Stimulated activated CD4-positive, alpha-beta T cell treated with anti-CD3 and anti-CD28 coated beads, TNF-alpha, amount 100 ng/mL, for 1 hour (primary cell): ENCODE measurements around the gene FNIP2.
"Not testable (repeated sequence)": the region's sequence is repeated elsewhere in the genome, so short reads cannot be mapped to it uniquely, and the experiment has no call there.

ENCODE experiments used
- DNase-seq, 3 donors: peaks; one replicate each; pipeline ENCODE4 v3.0.0-alpha.2; 2020; ENCODE audit warnings: low read depth in 3 of 3, low spot score in 1 of 3

The FNIP2 gene

DNA sequence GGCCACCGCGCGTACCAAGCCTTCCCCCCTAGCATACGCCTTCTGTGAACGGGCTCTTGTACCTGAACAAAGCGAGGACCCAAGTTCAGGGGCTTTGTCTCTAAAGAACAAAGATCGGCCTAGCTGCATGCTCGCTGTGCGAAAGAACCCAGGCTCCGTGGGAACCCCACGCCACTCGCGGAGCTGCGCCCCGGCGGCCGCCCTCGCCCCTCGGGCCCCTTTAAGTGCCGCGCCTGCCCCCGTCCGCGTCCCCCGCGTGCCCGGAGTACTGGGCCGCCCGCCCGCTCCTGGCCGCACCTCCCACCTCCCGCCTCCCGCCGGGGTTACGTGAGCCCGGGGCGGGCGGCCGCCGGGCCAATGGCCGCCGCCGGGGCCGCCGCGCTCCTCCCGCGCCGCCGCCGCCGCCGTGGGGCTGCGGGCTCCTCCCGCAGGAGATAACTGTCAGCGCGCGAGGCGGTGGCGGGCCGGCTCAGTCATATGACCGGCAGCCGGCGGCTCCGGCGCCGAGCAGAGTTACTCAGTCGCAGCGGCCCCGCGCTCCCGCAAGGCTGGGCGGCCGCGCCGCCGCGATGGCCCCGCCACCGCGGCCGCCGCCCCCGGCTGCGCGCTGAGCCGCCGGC lies at the start of gene FNIP2:
TSS of gene FNIP2 (plus strand) at position 472 of the 620 bp plus-strand sequence. CDS start 187 bp downstream, outside the sequence.
- DNase-seq = peak; percentile 15 to 41 (median 36)

DNA sequence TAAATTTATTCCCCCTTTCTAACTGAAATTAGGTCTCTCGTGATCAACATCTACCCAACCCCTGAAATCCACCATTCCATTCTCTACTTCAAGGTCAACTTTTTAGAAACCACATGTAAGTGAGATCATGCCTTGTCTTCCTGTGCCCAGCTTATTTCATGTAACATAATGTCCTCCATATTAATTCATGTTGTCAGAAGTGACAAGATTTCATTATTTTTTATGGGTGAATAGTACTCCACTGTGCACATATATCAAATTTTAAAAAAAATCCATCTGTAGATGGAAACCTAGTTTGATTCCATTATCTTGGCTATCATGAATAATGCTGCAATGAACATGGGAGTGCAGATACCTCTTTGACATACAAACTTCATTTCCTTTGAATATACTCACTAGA lies 47.1 kb upstream of the FNIP2 start:
- DNase-seq = no peak

- DNase-seq = no peak
These were observed 46.4 kb upstream of the FNIP2 start for GRCh38 chr4:158722291-158722916.

DNA sequence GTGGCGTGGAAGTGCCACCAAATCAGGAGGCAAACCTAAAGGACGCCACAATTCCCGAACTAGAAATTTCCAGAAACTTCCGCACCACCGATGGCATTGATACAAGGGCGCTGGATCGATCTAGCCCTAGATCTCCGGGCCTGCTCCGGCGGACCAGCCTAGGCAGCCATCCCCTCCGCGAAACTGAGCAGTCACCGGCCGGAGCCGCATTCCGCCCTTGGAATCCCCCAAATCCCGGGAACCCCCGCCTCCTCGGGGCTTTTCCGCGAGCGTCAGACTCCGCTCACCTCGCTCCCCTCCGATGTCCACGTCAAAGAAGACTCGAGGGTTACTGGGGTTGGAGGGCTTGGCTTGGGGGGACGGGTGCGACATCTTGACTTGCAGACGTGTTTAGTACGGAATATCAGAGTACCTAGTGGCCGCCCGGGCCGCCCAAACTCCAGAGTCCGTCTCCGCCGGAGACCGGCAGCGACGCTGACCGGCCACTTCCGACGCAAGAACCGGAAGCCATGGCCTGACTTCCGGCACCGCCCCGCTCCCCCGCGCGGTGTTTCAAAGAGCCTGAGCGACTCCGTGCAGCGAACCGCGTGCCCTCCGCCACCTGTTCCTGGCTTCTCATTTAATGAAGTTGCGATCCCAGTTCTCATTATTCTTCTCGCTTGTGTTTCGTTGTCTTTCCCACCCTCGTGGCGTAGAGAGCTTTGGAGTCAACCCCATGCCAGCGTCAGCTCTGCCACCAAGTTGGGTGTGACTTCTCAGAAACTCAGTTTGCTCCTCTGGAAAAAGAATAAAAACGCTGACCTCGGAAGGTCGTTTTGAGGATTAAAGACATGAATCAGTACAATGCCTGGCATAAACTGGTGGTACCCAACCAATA lies 45.7 kb upstream of the FNIP2 start, which contains the start of gene PPID:
TSS of gene PPID (minus strand) at position 480 of the 877 bp plus-strand sequence. CDS start at position 372, 108 bp downstream.
- DNase-seq = peak; percentile 46 to 76 (median 56)

DNA sequence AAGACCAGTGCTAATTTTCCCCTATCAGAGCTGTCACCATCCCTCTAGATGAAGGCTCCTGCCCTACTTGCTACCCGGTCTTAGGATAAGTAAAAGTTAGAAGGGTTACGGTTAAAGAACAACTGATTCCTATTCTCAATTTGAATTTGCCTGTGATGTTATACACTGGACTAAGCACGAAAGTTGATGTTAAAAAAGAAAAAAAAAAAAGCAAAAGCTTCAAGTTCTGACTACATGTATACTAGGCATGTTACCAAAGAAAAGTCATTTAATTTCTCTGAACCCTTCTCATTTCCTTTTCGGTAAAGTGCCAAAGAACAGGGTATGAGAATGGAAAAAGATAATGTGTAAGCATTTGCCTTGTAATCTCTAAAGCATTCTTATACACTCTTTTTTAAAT lies 44.2 kb upstream of the FNIP2 start:
- no peak for DNase-seq

- no peak for DNase-seq
These were observed 42.2 kb upstream of the FNIP2 start for GRCh38 chr4:158726633-158727032.

GRCh38 chr4:158728236-158728635 lies 40.6 kb upstream of the FNIP2 start:
- DNase-seq = no peak

- peak in 2 of 3 donors; percentile 12 to 14 for DNase-seq
These were observed 38.9 kb upstream of the FNIP2 start for GRCh38 chr4:158729716-158730559.

DNA sequence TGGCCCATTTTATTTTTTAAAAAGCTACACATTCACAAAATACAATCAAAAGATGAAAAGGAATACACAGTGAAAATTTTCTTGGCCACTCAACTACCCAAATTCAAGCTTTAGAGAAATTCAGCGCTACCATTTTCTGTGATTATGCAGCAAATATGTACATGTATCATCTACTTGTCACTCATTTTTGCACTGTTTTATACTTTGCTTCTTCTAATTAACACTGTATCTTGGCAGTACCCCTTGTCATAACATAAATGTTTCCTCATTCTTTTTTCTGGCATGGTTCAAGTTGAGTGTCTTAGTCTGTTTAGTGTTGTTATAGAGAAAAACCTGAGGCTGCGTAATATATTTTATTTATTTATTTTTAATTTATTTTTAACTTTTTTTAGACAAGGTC lies 30.0 kb upstream of the FNIP2 start:
- no peak for DNase-seq

DNA sequence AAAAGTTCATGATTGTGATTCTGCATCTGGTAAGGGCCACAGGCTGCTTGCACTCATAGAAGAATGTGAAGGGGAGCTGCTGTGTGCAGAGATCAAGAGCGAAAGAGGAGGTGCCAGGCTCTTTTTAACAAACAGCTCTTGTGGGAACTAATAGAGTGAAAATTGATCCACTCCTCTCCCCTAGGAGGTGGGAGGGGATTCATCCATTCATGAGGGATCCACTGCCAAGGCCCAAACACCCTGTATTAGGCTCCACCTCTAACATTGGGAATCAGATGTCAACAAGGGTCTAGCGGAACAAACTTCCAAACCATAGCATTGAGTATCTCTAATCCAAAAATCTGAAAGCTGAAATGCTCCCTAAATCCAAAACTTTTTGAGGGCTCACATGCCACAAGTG lies 29.2 kb upstream of the FNIP2 start:
- DNase-seq = no peak

- no peak for DNase-seq
These were observed 27.4 kb upstream of the FNIP2 start for GRCh38 chr4:158741326-158742021.

DNA sequence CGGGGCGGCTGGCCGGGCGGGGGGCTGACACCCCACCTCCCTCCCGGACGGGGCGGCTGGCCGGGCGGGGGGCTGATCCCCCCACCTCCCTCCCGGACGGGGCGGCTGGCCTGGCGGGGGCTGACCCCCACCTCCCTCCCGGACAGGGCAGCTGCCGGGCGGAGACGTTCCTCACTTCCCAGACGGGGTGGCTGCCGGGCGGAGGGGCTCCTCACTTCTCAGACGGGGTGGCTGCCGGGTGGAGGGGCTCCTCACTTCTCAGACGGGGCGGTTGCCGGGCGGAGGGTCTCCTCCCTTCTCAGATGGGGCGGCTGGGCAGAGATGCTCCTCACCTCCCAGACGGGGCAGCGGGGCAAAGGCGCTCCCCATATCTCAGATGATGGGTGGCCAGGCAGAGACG lies 22.3 kb upstream of the FNIP2 start:
- not testable (repeated sequence) for DNase-seq

DNA sequence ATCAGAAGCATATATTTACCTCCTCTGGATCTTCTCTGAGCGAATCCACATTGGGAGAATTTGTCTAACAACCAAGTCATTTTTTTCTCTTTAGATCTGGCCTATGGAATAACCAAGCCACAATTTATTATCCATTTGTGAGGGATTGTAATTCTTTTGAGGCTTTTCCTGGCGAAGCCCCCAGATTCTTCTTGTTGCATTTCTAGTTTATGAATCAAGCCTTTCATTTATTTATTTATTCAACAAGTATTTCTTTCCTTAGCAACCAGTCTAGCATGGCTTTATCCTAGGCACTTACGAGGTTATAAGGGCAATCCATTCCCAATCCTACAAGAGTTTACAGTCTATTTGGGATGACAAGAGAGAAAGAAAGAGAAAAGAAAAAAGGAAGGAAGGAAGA lies 18.4 kb upstream of the FNIP2 start:
- no peak for DNase-seq

DNA sequence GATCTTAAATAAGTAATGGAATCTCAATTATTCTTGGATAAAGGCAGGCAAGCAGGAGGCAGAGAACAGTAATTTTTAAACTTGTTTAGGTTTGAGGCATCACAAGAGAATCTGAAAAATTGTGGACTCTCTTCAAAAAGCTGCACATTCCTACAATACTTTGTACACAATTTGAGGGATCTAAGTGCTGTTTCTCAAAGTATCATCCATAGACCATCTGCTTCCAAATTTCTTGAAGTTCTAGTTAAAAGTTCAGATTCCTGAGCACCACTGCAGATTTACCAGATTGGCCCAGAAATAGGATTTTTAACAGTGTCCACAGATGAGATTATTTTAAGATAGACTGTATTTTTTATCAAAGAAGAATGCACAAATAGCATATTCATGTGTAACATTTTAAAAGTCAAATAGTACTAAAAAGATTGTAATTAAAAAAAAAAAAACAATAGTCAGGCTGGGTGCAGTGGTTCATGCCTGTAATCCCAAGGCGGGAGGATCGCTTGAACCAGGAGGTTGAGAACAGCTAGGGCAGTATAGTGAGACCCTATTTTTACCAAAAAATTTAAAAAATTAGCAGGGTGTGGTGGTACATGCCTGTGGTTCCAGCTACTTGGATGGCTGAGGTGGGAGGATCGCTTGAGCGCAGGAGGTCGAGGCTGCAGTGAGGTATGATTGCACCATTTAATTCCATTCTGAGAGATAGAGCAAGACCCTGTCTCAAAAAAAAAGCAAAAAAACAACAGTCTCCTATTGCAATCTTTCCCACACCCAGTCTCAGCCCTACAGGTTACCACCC lies 14.2 kb upstream of the FNIP2 start:
- no peak for DNase-seq

DNA sequence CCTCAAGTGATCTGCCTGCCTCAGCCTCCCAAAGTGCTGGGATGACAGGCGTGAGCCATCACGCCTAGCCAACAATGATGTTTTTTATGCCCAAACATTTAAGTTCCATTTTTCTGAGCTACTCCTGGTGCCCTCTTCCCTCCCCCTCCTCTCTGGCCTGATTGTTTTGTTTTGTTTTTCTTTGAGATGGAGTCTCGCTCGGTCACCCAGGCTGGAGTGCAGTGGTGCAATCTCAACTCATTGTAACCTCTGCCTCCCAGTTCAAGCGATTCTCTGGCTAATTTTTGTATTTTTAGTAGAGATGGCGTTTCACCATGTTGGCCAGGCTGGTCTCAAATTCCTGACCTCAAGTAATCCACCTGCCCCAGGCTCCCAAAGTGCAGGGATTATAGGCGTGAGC lies 13.0 kb upstream of the FNIP2 start:
- DNase-seq = not testable (repeated sequence)

DNA sequence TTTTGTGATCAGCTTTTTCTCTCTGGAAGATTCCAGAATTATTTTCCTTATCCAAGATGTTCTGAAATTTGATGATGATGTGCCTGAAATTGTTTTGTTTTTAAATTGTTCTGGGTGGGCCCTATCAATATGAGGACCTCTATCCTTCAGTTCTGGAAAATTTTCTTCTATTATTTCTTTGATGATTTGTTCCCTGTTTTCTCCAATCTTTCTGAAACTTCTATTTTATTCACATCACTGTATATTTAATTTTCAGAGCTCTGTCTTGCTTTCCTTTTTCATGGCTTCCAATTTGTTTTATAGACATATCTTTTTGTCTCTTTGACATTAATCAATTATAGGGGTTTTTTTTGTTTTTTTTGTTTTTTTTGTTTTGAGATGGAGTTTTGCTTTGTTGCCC lies 12.2 kb upstream of the FNIP2 start:
- no peak for DNase-seq

DNA sequence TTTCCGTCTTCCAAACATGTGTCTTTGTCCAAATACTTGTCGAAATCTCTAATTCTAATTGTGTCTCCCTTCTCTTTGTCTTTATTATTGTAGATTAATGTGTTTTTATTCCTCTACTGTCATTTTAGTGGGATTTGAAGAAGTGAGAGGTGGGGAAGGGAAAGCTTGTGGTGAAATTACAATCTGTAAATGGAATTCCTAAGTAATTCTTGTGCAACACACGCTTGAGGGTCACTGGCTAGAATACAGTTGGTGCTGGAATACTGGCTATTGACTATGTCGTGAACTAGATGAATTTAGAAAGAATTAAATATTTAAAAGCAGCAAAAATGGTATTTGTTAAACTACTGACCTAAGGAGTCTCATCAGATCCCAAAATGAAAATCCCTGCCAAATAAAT lies 10.7 kb upstream of the FNIP2 start:
- no peak for DNase-seq

DNA sequence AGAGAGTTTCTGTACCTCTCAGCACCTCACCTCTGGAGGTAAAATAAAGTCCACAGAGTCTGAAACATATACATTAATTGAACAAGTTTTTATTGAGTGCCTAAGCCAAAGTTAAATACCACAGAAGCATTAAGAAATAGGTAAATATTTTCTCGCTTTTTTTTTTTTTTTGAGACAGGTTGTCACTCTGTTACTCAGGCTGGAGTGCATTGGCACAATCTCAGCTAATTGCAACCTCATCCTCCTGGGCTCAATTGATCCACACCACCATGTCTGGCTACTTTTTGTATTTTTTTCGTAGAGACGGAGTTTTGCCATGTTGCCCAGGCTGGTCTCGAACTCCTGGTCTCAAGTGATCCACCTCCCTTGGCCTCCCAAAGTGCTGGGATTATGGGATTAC lies 10.1 kb upstream of the FNIP2 start:
- no peak for DNase-seq

DNA sequence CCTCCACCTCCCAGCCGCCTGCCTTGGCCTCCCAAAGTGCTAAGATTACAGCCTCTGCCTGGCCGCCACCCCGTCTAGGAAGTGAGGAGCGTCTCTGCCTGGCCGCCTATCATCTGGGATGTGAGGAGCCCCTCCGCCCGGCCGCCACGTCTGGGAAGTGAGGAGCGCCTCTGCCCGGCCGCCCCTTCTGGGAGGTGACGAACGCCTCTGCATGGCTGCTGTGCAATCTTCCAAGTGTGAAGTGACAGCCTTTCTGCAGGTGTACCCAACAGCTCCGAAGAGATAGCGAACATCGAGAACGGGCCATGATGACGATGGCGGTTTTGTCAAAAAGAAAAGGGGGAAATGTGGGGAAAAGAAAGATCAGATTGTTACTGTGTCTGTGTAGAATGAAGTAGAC lies 9.3 kb upstream of the FNIP2 start:
- DNase-seq = not testable (repeated sequence)

DNA sequence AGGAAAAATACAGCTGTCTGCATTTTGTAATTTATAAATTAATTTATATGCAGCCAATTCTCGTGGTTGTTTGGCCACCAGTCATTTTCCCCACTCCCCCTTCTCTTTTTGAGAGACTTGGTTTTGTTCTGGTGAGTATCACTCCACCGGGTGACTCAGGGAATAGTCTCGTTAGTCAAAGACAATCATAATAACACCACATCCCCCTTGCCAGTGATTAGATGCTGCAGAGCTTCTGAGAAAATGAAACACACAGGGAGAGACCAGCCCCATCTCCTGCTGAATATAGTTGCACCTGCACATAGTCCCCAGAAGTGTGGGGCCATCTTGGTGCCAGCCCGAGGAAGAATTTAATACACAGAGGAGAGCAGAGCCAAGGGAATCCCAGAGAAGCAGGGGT lies 8.0 kb upstream of the FNIP2 start:
- no peak for DNase-seq
